ENCODE data around the gene PGPEP1. TPM values are rescaled to one million over a fixed set of nuclear protein-coding genes. Genes with fewer than 3 reads are reported as not detected.
A peak's percentile ranks its signal among the peaks of the same experiment; 100 is the strongest.
"Not testable (repeated sequence)": the region's sequence is repeated elsewhere in the genome, so short reads cannot be mapped to it uniquely, and the experiment has no call there.

PGPEP1 gene
- total RNA-seq, 1 experiment from 2014 or later: 11.4 TPM

DNA sequence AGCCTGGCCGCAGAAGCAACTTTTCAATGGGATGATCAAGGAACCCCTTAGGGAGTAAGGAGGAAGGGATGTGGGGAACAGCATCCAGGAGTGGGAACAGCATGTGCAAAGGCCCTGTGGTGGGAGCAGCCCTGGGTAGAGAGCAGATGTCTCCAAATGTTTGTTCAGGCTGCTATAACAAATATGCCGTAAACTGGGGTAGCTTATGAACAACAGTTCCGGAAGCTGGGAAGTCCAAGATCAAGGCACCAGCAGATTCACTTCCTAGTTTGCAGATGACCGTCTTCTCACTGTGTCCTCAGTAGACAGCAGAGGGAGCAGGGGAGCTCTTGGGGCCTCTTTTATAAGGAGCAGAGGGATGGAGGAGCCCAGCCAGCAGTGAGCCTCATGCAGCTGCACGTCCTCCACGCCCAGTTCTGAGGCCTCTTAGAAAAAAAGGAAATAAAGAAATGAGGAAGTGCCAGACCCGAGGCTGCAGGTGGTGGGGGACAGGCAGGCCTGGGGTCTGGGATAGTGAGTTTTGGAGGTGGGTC is 61.2 kb downstream of the PGPEP1 start:
- H3K36me3 ChIP-seq (ENCODE audit: low read depth, low read length): no peaks in the 10 kb centered on the region

DNA sequence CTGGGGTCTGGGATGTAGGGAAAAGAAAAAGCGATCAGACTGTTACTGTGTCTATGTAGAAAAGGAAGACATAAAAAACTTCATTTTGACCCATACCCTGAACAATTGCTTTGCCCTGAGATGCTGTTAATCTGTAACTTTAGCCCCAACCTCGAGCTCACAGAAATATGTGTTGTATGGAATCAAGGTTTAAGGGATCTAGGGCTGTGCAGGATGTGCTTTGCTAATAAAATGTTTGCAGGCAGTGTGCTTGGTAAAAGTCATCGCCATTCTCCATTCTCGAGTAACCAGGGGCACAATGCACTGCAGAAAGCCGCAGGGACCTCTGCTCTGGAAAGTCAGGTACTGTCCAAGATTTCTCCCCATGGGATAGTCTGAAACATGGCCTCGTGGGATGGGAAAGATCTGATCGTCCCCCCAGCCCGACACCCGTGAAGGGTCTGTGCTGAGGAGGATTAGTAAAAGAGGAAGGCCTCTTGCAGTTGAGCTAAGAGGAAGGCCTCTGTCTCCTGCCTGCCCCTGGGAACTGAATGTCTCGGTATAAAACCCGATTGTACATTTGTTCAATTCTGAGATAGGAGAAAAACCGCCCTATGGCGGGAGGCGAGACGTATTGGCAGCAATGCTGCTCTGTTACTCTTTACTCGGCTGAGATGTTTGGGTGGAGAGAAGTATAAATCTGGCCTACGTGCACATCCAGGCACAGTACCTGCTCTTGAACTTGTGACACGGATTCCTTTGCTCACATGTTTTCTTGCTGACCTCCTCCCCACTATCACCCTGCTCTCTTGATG is 62.3 kb downstream of the PGPEP1 start:
- H3F3A ChIP-seq (ENCODE audit: low read length, unreplicated experiment); H3K4me2 ChIP-seq (ENCODE audit: low read length); H3K9me2 ChIP-seq (replicated peaks; ENCODE audit: low read length); H3K9ac ChIP-seq (ENCODE audit: low read length); DNase-seq; ATAC-seq; BruUV-seq (replicated peaks); intact Hi-C loops (cut with micrococcal nuclease); POLR2A ChIA-PET (ENCODE audit: unreplicated experiment); CTCF ChIA-PET; H2AFZ ChIP-seq (ENCODE audit: low read length); H3K4me1 ChIP-seq (ENCODE audit: insufficient read depth, low read length); H3K36me3 ChIP-seq (ENCODE audit: low read depth, low read length); H4K20me1 ChIP-seq (ENCODE audit: low read length); H3K27me3 ChIP-seq (ENCODE audit: low read length); H3K27ac ChIP-seq (ENCODE audit: low read length); H3K9me3 ChIP-seq (ENCODE audit: low read length); H3K4me3 ChIP-seq (ENCODE audit: low read length); H3K79me2 ChIP-seq (ENCODE audit: low read length): not testable (repeated sequence)

More for the DNA sequence above, 61.2 kb downstream of the PGPEP1 start:
- POLR2A ChIA-PET (ENCODE audit: unreplicated experiment): interaction anchor here (0.5 kb wide), 1 partner anchor 122 kb away, joined by 5 read pairs; no protein-coding TSS in a partner anchor
- no peak overlapping the region for H3K4me2 ChIP-seq (ENCODE audit: low read length)
- ATAC-seq (peak; percentile 87), DNase-seq (peak; percentile 62)
- H4K20me1 ChIP-seq (ENCODE audit: low read length): no peaks in the 10 kb centered on the region
- no peaks in the 10 kb centered on the region for H3K9me2 ChIP-seq (replicated peaks; ENCODE audit: low read length)
- H2AFZ ChIP-seq (ENCODE audit: low read length): no peak overlapping the region
- peaks cover 10% of the 10 kb centered on the region; the same call in 1 of the 2 replicates for H3K4me1 ChIP-seq (ENCODE audit: insufficient read depth, low read length)
- CTCF ChIA-PET: interaction anchor here (0.5 kb wide), 1 partner anchor 486 kb away, joined by 5 read pairs; no protein-coding TSS in a partner anchor
- H3K79me2 ChIP-seq (ENCODE audit: low read length): no peaks in the 10 kb centered on the region
- TF ChIP-seq, protein P1, sequence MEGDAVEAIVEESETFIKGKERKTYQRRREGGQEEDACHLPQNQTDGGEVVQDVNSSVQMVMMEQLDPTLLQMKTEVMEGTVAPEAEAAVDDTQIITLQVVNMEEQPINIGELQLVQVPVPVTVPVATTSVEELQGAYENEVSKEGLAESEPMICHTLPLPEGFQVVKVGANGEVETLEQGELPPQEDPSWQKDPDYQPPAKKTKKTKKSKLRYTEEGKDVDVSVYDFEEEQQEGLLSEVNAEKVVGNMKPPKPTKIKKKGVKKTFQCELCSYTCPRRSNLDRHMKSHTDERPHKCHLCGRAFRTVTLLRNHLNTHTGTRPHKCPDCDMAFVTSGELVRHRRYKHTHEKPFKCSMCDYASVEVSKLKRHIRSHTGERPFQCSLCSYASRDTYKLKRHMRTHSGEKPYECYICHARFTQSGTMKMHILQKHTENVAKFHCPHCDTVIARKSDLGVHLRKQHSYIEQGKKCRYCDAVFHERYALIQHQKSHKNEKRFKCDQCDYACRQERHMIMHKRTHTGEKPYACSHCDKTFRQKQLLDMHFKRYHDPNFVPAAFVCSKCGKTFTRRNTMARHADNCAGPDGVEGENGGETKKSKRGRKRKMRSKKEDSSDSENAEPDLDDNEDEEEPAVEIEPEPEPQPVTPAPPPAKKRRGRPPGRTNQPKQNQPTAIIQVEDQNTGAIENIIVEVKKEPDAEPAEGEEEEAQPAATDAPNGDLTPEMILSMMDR (conservative IDR thresholded peaks at IDR 0.05; ENCODE audit: low read depth, low read length): peak; percentile 48
- no peak for TF ChIP-seq EZH2phosphoT487 (IDR thresholded peaks at IDR 0.05; ENCODE audit: borderline replicate concordance, low read length)
- no peak for TF ChIP-seq EZH2 (IDR thresholded peaks at IDR 0.05; ENCODE audit: low read length, unreplicated experiment)
- no TSS peak for BruUV-seq (replicated peaks)
- H3K4me3 ChIP-seq (ENCODE audit: low read length): no peak overlapping the region
- intact Hi-C loops (cut with micrococcal nuclease): no loop called here
- no peaks in the 10 kb centered on the region for H3K9me3 ChIP-seq (ENCODE audit: low read length)
- H3F3A ChIP-seq (ENCODE audit: low read length, unreplicated experiment): no peaks in the 10 kb centered on the region
- no peak overlapping the region for H3K27ac ChIP-seq (ENCODE audit: low read length)
- H3K27me3 ChIP-seq (ENCODE audit: low read length): no peaks in the 10 kb centered on the region
- H3K9ac ChIP-seq (ENCODE audit: low read length): no peak overlapping the region

DNA sequence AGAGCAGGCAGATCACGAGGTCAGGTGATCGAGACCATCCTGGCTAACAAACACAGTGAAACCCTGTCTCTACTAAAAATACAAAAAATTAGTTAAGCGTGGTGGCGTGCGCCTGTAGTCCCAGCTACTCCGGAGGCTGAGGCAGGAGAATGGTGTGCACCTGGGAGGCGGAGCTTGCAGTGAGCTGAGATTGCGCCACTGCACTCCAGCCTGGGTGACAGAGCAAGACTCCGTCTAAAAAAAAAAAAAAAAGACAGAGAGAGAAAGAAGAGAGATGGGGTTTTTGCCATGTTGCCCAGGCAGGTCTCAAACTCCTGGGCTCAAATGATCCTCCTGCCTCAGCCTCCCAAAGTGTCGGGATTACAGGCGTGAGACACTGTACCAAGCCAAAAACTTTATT is 65.4 kb downstream of the PGPEP1 start:
- ATAC-seq; CTCF ChIA-PET; H3K4me2 ChIP-seq (ENCODE audit: low read length); H3K79me2 ChIP-seq (ENCODE audit: low read length); H3K4me3 ChIP-seq (ENCODE audit: low read length); H4K20me1 ChIP-seq (ENCODE audit: low read length); H3K27me3 ChIP-seq (ENCODE audit: low read length); H3F3A ChIP-seq (ENCODE audit: low read length, unreplicated experiment); H3K9me2 ChIP-seq (replicated peaks; ENCODE audit: low read length); H3K27ac ChIP-seq (ENCODE audit: low read length); H3K4me1 ChIP-seq (ENCODE audit: insufficient read depth, low read length); H3K9ac ChIP-seq (ENCODE audit: low read length); H3K9me3 ChIP-seq (ENCODE audit: low read length); BruUV-seq (replicated peaks); DNase-seq; H2AFZ ChIP-seq (ENCODE audit: low read length); H3K36me3 ChIP-seq (ENCODE audit: low read depth, low read length); POLR2A ChIA-PET (ENCODE audit: unreplicated experiment); intact Hi-C loops (cut with micrococcal nuclease): not testable (repeated sequence)
